HepG2 (cell line): Measurements from ENCODE around the gene PNPLA1. TPM values are rescaled to one million over a fixed set of nuclear protein-coding genes. Genes with fewer than 3 reads are reported as not detected.
A peak's percentile ranks its signal among the peaks of the same experiment; 100 is the strongest.

Source experiments
- MAX ChIP-seq: IDR thresholded peaks from 2 replicates; pipeline ENCODE4 v1.6.1; 2012; ENCODE audit warnings: inconsistent platforms
- MYC ChIP-seq: sonication (generic); formaldehyde crosslinking; IDR thresholded peaks from 2 replicates; pipeline ENCODE4 v1.9.0; 2021; ENCODE audit warnings: missing genetic modification reagents, borderline replicate concordance
- POGK ChIP-seq: sonication (generic); formaldehyde crosslinking; conservative IDR thresholded peaks from 2 replicates; pipeline ENCODE4 v1.8.0; 2022; ENCODE audit warnings: mild to moderate bottlenecking, moderate library complexity, missing genetic modification reagents
- RAD21 ChIP-seq: fragments of 450-650 bp; formaldehyde crosslinking; IDR thresholded peaks from 2 replicates; pipeline ENCODE4 v1.5.0; 2020; ENCODE audit warnings: mild to moderate bottlenecking
- THAP11 ChIP-seq: IDR thresholded peaks from 2 replicates; pipeline ENCODE4 v1.6.1; 2016; ENCODE audit warnings: missing biosample characterization, missing genetic modification reagents
- ZNF761 ChIP-seq: sonication (generic); formaldehyde crosslinking; conservative IDR thresholded peaks from 2 replicates; pipeline ENCODE4 v1.4.0; 2020; ENCODE audit warnings: mild to moderate bottlenecking, missing genetic modification reagents
- polyA plus RNA-seq, 8 experiments: library from polyadenylated mRNA; depleted of rRNA in 3 of 8; stranded (reverse) in 7 of 8; unstranded in 1 of 8; fragments of >200 nt; fragmentation: Illumina TruSeq in 4 of 8; extraction: Trizol in 4 of 8; gene quantifications; 2 replicates each; pipeline versions ENCODE4 v1.2.1 to v1.2.3, GENCODE V29; 2011 to 2016; ENCODE audit warnings: low read depth in 4 of 8, missing spikeins in 1 of 8, mixed read lengths in 1 of 8; ENCODE audit not compliant: insufficient read depth in 1 of 8
- total RNA-seq, 5 experiments: library from RNA; depleted of rRNA; stranded (reverse); fragments of >200 nt; fragmentation: Illumina TruSeq; extraction: Trizol; gene quantifications; 2 replicates each; pipeline ENCODE4 v1.2.3, GENCODE V29; 2016; ENCODE audit warnings: low read depth in 1 of 5
- TF ChIP-seq, protein P1 (sequence below): sonication (generic); formaldehyde crosslinking; IDR thresholded peaks from 2 replicates; pipeline ENCODE4 v1.8.1; 2023; ENCODE audit warnings: mild to moderate bottlenecking, missing genetic modification reagents, borderline replicate concordance
- TF ChIP-seq, protein P2 (sequence below): sonication (generic); formaldehyde crosslinking; IDR thresholded peaks from 2 replicates; pipeline ENCODE4 v1.4.0; 2020; ENCODE audit warnings: missing genetic modification reagents

The PNPLA1 gene
- total and polyA plus RNA-seq, 2 of the 13 experiments (the other 11 are each of a cell fraction or from before 2014, with no cell fraction given) = not detected

- peak; percentile 47; the same call in 1 of the 2 replicates for TF ChIP-seq MYC (CRISPR knock-in tag)
- TF ChIP-seq, protein P1, sequence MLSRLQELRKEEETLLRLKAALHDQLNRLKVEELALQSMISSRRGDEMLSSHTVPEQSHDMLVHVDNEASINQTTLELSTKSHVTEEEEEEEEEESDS (CRISPR knock-in tag) = peak; percentile 61; the same call in 1 of the 2 replicates
- TF ChIP-seq, protein P2, sequence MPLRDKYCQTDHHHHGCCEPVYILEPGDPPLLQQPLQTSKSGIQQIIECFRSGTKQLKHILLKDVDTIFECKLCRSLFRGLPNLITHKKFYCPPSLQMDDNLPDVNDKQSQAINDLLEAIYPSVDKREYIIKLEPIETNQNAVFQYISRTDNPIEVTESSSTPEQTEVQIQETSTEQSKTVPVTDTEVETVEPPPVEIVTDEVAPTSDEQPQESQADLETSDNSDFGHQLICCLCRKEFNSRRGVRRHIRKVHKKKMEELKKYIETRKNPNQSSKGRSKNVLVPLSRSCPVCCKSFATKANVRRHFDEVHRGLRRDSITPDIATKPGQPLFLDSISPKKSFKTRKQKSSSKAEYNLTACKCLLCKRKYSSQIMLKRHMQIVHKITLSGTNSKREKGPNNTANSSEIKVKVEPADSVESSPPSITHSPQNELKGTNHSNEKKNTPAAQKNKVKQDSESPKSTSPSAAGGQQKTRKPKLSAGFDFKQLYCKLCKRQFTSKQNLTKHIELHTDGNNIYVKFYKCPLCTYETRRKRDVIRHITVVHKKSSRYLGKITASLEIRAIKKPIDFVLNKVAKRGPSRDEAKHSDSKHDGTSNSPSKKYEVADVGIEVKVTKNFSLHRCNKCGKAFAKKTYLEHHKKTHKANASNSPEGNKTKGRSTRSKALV (CRISPR knock-in tag) = 0 out of 2 replicates have a peak, but pooled peaks have one; percentile 67
- peak; percentile 65 for TF ChIP-seq RAD21
- 0 out of 2 replicates have a peak, but pooled peaks have one; percentile 49 for TF ChIP-seq POGK (CRISPR knock-in tag)
- peak; percentile 85 for TF ChIP-seq MAX
- TF ChIP-seq ZNF761 (CRISPR knock-in tag) = 0 out of 2 replicates have a peak, but pooled peaks have one; percentile 57
- TF ChIP-seq THAP11 (CRISPR knock-in tag) = peak; percentile 20; the same call in 1 of the 2 replicates
Observed at GRCh38 chr6:36340618-36341454, 71.0 kb downstream of the PNPLA1 start (continued).
